Measurements from ENCODE around the gene GOLPH3.

Gene GOLPH3

DNA sequence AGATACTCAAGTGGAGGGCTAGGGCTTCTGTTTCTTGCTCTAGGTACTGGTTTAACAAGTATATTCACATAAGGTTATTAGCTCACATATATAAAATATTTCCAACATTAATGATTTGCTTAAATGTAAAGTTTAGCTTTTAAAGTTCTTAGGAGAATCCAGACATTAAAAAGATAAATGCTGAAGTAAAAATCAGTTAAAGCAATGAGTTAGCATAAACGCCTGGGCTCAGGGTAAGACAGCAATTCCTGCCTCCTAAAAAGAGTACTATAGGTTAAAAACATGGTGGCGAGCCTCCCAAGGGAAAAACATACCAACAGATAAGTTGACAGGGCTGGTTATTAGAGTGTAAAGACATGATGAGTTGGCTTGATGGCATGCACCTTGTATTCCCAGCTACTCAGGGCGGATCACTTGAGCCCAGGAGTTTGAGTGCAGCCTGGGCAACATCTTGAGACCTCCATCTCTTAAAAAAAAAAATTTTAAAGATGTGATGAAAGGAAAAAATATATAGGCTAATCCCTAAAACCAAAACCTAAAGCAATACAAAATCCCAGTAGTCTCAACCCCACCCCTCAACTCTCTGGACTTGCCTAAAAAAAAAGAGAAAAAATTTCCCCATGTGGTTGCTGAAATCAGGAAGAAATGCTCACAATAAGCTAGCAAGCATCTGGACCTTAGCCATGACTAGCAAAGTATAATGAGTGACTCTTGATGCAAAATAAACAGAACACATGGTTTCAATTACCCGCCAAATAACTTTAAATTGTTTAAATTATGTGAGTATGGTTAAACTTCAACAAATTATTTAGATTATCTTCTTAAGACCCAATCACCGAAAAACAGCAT lies 3.6 kb downstream of the GOLPH3 start:
- peak; percentile 71 for DNase-seq (ENCODE audit: low read depth)

DNA sequence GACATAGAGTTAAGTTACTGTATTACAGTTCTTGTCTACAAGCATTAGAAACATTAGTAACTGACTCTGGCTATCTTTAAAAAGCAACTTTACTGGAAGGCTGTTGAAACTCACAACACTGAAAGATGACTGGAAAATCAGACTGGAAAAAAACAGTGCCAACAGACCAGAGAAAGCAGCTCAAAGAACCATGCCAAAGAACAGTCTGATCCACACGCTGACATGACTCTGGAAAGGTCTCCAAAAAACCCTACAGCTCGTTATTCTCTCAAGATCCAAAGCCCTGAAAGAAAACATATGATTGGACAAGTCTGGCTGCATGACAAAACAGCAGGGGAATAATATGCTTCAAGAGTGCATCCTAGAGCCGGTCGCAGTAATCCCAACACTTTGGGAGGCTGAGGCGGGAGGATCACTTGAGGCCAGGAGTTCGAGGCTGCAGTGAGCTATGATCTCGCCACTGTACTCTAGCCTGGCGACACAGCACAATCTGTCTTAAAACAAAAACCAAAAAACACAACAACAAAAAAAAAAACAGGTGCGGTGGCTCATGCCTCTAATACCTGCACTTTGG lies 5.6 kb downstream of the GOLPH3 start:
- no peak for DNase-seq (ENCODE audit: low read depth)

DNA sequence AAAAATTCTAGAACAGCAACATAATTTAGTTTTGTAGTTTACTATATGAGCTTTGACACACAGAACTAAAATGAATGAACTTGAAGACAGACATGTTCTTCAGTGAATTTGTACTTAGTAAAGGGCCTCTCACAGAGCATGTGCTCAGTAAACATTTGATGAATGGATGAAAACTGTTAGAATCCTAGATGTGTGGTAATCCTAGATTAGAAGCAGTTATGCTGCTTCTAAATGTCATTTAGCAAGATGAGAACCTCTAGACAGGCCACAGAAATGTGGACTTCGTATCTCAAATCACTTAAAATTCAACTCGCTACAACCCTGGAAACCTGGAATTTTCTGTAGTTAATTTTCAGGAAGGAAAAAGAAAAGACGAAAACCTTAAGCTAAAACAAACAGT lies 8.5 kb downstream of the GOLPH3 start:
- no peak for DNase-seq (ENCODE audit: low read depth)

DNA sequence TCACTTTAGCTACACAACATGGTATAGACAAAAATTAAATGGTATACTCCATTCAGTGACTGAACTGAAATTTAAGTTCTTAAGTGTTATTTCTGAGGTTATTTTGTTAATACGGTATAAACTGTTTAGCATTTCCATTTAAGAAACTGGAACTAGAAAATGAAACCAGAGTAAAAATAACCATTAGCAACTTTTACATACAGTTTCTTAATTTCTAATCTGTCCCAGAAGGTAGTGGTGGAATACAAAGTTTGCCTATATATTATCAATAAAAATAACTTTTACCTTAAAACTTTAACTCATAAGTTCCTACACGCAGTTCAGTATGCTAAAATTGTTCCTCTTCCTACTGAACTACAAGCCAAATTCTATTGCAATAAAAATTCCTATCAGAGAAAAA lies 10.3 kb downstream of the GOLPH3 start:
- DNase-seq (ENCODE audit: low read depth): no peak

DNA sequence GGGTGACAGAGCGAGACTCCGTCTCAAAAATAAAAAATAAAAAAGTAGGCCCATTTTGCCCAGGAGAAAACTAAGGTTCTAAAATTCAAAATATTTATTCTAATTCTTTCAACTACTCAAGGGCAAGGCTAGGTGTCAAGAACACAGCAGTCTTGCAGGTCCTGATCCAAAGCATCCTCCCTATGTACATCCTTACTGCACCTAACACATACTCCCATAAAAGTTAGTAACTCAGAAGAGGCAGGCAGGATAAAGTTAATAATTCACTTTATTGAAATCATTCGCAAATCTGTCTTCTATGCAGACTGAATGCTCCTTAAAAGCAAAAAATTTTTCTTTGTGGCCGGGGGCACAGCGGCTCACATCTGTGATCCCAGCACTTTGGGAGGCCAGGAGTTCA lies 11.1 kb downstream of the GOLPH3 start:
- DNase-seq (ENCODE audit: low read depth): no peak

DNA sequence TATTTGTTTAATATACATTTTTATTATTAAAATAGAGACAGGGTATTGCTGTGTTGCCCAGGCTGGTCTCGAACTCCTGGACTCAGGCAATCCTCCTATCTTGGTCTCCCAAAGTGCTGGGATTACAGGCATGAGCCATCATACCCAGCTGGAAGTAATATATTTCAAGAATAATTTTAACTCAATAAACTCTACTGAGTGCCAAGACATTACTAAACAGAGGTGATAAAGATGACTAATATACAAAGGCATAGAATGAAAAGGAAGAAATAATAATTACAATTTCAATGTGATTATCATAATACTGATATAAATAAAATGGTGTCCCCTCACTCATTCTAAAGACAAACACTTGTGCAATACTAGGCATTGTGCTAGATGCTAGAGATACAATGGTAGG lies 13.9 kb downstream of the GOLPH3 start:
- no peak for DNase-seq (ENCODE audit: low read depth)

DNA sequence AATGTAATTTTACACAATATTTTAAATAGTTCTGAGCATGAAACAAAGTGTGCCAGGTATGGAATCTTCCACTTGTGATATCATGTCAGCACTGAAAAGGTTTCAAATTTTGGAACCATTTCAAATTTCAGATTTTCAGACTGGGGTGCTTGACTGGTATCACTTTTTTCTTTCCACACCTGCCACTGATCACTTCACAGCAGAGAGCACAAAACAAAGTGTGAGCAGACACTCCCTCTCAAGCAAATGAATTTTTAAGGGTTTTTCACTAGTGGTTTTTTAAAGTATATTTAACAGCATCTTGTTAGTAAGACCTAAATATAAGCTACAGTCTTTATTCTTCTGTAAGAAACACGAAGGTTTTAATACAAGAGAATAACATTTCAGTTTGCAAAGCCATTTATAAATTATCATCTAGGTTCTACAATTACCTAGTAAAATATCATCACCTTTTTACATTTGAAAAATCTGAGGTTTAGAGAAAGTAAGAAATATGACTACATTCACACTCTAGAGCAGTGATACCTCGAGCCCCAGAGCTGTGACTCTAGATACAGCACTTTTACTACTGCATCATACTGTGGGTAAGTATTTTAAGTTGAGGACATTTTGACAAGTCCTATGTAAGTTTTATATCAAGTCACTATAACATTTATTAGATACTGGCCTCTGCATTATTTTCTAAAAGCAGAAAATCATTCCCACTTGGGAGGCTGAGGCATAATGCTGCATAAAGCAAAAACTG lies 14.6 kb downstream of the GOLPH3 start:
- DNase-seq (ENCODE audit: low read depth): no peak

DNA sequence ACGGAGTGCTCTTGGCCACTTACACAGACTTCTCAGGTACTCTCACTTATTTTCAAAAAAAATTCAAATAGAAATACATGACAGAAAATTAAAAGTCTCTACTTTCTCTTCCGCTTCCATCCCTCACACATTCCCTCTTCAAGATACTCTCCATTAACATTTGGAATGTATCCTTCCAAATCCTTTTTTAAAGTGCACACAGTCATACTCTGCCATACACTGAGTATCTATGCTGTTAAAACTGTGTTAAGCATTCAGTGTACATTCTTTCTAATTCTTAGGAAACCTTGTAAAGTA lies 15.5 kb downstream of the GOLPH3 start:
- no peak for DNase-seq (ENCODE audit: low read depth)

DNA sequence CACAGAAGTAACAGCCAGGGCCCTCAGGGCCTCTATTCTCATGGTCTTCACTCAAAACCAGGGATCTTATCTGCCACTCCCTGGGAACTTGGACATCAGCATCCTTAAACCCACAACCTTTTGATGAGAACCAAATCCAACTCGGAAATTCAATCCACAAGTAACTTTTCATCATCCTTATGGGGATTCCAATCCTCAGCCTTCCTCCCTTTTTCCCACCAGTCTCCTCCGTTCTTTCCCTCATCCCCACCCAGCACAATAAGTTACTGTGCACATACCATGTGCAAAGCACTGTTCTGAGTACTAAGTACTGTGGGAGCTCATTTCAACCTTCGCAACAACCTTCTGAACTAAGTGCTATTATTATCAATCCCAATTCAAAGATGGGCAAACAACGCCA lies 17.0 kb downstream of the GOLPH3 start:
- no peak for DNase-seq (ENCODE audit: low read depth)

DNA sequence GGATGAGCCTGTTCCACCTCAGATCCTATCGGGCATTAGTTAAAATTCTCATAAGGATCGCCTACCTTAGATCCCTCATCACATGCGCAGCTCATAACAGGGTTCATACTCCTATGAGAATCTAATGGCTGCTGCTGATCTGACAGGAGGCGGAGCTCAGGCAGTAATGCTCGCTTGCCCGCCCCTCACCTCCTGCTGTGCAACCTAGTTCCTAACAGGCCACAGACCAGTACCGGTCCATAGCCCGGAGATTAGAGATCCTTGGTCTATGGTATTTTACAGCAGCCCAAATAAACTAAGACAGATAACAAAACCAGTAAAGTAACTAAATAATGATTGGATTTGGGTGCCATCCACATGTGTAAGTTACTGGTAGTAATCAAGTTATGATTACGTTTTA lies 17.5 kb downstream of the GOLPH3 start:
- no peak for DNase-seq (ENCODE audit: low read depth)

DNA sequence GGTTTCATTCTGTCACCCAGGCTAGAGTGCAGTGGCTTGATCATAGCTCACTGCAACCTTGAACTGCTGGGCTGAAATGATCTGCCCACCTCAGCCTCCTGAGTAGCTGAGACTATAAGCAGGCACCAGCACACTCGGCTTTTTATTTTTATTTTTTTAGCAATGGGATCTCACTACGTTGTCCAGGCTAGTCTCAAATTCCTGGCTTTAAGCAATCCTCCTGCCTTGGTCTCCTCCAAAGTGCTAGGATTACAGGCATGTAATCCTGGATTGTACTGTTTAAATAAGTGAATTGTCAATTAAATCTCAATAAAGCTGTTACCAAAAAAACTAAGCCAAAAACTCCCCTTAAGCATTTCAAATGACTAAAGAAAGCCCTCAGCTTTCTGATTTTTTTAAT lies 18.9 kb downstream of the GOLPH3 start:
- no peak for DNase-seq (ENCODE audit: low read depth)

DNA sequence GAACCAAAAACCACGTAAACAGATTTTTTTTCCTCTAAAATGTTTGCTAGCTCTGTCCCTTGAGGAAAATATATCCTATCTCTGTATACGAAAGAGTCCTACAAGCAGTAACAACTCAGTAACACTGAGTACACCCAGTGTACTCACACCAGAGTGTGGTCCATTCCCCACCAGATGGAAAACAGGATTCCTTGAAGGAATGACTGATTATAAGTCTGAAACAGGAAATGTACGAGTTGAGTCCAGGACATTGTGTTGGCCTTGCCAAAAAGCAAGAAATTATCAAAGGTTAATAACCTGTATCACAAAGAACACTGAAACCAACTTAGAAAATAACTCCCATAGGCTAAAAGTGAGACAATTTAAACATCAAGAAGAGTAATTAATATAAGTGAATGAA lies 20.4 kb downstream of the GOLPH3 start:
- peak; percentile 28 for DNase-seq (ENCODE audit: low read depth)

DNA sequence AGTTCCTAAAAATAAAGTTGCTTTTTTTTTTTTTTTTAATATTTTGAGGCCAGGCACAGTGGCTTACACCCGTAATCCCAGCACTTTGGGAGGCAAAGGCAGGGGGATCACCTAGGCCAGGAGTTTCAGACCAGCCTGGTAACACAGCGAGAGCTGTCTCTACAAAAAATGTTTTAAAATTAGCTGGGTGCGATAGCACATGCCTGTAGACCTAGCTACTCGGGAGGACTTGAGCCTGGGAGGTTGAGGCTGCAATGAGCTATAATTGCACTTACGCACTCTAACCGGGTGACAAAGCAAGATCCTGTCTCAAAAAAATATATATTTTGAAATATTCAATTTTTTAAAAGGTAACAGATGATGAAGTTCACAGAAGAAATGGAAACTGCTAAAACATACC lies 22.9 kb downstream of the GOLPH3 start:
- DNase-seq (ENCODE audit: low read depth): no peak

DNA sequence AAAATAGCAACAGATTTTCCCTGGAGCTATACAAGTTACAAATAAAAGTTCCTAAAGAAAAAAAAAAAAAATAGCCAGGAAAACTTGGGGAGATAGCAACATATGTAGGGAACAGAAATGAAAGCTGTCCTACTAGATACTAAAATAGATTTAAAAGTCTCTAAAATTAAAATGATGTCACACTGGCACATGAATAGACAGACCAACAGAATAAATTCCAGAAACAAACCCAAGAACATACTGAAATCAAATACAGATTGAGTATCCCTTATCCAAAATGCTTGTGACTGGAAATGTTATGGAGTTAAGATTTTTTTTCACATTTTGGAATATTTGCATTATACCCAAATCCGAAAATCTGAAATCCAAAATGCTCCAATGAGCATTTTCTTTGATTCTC lies 23.8 kb downstream of the GOLPH3 start:
- no peak for DNase-seq (ENCODE audit: low read depth)

DNA sequence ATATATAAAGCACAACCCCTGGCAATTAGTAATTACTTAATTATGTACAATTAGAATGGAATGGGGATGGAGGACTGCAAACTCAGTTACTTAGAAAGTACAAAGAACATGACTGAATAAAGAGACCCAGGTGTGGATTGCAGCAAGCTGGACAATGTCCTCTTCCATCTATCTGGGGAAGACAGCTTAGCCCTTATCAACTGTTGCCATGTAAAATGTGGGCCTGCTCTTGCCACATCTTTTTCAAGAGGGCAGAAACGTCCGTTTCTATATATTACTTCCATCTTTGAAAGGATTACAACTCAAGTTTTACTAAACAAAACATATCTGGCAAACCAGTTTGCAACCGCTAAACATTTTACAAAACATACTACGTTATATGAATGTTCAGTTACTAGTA lies 26.2 kb downstream of the GOLPH3 start:
- no peak for DNase-seq (ENCODE audit: low read depth)

DNA sequence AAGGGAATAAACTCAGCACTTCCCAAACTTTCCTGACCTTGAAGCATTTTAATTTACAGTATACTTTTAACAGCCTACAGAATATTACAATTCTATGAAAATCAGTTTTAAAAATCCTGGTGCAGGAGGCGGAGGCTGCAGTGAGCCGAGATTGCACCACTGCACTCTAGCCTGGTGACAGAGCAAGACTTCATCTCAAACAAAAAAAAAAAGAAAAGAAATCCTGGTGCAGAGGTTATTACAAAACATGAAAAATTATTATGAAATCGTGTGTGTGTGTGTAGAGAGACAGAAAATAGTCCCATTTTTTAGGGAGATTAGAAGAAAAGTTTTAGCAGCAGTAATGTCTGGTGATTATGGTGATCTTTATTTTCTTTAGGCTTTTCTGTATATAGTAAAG lies 26.9 kb downstream of the GOLPH3 start:
- no peak for DNase-seq (ENCODE audit: low read depth)

DNA sequence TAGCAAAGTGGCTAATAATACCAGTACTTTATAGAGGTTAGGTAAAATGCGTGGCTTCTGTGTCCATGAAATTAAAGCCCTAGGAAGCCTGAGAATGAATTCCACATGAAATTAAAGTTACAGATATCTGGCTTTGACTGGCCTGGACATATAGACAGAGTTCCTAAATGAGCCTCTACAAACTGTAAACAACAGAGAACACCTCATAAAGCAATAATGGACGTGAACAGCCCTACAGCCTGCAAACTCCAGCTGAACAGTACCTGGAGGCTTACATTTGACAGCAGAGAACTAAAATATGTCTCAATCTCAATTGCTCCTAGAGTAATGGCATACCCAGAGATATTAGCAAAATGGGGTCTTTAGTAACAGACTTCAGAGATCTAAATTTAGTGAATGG lies 28.7 kb downstream of the GOLPH3 start:
- DNase-seq (ENCODE audit: low read depth): no peak

DNA sequence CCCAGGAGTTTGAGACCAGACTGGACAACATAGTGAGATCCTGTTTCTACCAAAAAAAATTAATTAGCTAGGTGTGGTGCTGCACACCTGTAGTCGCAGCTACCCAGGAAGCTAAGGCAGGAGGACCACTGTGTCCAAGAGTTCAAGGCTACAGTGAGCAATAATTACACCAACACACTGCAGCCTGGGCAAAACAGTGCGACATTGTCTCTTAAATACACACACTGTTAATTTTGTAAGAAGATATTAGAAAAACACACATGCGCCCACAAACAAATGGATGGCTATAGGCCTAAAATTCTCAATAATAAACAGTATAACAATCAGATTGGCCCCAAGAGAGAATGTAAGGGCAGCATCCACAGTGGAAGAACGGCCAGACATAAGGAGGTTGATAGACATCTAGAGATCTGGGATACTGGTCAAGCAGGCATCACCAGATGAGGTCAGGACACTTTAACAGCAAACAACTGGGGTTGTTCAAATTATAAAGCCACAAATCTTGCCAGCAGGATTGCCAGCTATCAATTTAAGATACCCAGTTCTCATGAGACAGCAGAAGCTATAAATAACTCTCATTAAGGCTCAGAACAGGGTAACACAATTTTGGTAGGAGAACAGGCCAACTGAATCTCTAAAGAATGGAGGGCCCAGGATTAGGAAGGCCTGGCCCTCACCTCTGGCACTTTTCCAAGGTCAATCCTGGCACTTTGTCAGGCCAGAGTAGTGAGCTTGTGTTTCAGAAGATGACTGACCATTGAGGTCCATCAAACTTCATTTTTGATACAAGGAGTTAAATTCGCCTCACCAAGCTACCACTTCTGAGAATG lies 29.5 kb downstream of the GOLPH3 start:
- no peak for DNase-seq (ENCODE audit: low read depth)

DNA sequence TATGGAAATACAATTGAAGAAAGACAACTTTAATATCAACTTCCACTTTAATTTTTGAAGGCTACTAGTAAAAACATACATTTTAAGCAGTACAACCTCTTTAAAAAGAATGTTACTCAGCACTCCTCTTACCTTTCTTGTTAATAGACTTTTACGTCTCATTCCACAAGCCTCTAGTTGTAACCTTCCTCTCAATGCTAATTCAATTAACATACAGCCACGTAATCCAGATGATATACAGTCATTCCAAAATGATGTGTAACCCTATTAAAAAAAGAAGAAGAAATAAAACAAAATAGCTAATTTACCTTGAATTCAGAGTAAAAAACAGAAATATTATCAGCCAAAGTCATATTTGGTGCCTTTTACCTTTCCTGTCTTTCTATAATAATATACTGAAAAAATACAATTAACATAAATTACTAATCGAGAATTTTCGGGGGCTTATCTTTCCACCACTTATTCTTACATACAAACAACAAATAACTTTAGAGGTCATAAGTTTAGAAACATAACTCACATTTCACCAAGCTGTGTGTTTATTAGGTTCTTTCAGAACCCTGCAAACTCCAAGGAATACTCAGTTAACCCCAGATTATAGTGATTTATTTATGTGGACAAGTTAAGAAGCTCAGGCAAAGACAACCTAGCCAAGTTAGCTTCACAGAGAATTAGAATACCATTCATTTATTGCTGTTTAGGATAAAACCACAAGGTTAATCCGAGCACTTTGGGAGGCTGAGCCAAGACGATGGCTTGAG lies 30.3 kb downstream of the GOLPH3 start:
- peak; percentile 32 for DNase-seq (ENCODE audit: low read depth)

DNA sequence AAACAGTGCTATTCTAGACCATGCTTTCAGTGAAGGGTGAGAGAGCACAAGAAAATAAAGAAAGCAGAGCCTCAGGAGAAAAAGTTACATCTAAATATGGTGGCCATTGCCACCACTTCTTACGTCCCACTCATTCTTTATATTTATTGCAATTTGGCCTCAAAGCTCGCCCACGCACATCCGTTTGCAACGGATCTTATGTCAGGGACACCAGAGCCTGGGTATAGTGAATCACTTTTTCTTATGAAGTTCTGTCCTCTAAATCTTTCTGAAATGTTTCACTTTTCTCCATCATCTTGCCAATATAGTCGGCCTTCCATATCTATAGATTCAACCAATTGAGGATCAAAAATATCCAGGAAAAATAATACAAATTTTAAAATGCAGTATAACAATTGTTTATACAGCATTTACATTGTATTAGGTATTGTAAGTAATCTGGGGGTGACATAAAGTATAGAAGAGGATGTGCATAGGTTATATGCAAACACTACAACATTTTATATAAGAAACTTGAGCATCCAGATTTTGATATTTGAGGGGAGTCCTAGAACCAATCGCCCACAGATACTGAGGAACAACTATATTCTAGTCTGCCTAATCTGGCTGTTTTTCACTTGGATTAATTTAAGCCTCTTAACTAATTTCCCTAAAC lies 35.2 kb downstream of the GOLPH3 start:
- peak; percentile 59 for DNase-seq (ENCODE audit: low read depth)

DNA sequence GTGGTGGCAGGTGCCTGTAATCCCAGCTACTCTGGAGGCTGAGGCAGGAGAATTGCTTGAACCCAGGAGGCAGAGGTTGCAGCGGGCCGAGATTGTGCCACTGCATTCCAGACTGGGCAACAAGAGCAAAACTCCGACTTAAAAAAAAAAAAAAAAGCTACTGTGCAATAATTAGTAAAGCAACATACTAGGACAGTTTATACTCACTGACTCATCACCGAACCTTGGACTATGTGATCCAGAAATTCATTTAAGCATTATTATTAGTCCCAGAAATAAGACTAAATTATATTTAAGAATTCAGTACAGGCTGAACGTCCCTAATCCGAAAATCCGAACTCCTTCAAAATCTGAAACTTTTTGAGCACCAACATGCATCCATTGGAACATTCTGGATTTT lies 37.8 kb downstream of the GOLPH3 start:
- peak; percentile 38 for DNase-seq (ENCODE audit: low read depth)
